PC-9 (cell line): ENCODE results near the gene DHRS2.

Source experiments
- CTCF ChIP-seq: fragments of 200-600 bp; sonication (generic); conservative IDR thresholded peaks from 2 replicates; pipeline ENCODE4 v1.6.1; 2017; ENCODE audit warnings: mixed run types, antibody characterized with exemption, mild to moderate bottlenecking, moderate library complexity
- EZH2 ChIP-seq: fragments of 200-600 bp; sonication (generic); IDR thresholded peaks from 2 replicates; pipeline ENCODE4 v1.8.0; 2017; ENCODE audit warnings: antibody characterized with exemption, low read depth

GRCh38 chr14:23588884-23589598 is 47.1 kb upstream of the DHRS2 start:
- TF ChIP-seq CTCF (peak; percentile 78), EZH2 (no peak)
